SK-N-SH treated with all-trans-retinoic acid at 6 μM for 48 hours (cell line): ENCODE results near the gene ZNF24.

Source experiments
- ATAC-seq: fragments of 200-7000 bp; cut with Tn5 transposase; 3 replicates; pipeline ENCODE4 v1.9.1; 2020; ENCODE audit warnings: mild to moderate bottlenecking, moderate library complexity
- ARNTL ChIP-seq: fragments of 450-650 bp; formaldehyde crosslinking; IDR thresholded peaks from 2 replicates; pipeline ENCODE4 v1.5.0; 2020; ENCODE audit warnings: low read depth, mild to moderate bottlenecking, moderate library complexity, borderline replicate concordance
- BACH2 ChIP-seq: fragments of 250-450 bp; sonication (Bioruptor Pico); IDR thresholded peaks from 2 replicates; pipeline ENCODE4 v1.9.0; 2021; ENCODE audit warnings: mild to moderate bottlenecking, borderline replicate concordance
- CSRNP3 ChIP-seq: fragments of 250-450 bp; sonication (Bioruptor Pico); IDR thresholded peaks from 2 replicates; pipeline ENCODE4 v1.5.1; 2021; ENCODE audit warnings: mild to moderate bottlenecking, moderate library complexity
- ESRRG ChIP-seq: fragments of 250-450 bp; sonication (Bioruptor Pico); IDR thresholded peaks from 2 replicates; pipeline ENCODE4 v1.6.1; 2021; ENCODE audit warnings: mild to moderate bottlenecking
- ISL1 ChIP-seq: fragments of 250-450 bp; sonication (Bioruptor Pico); IDR thresholded peaks from 2 replicates; pipeline ENCODE4 v2.1.2; 2022; ENCODE audit warnings: mild to moderate bottlenecking, moderate library complexity
- OSR1 ChIP-seq: fragments of 250-450 bp; sonication (Bioruptor Pico); IDR thresholded peaks from 2 replicates; pipeline ENCODE4 v1.8.0; 2022; ENCODE audit warnings: moderate library complexity, mild to moderate bottlenecking, inconsistent platforms
- PATZ1 ChIP-seq: fragments of 250-450 bp; sonication (Bioruptor Pico); IDR thresholded peaks from 2 replicates; pipeline ENCODE4 v1.8.0; 2020; ENCODE audit warnings: mild to moderate bottlenecking, moderate library complexity, borderline replicate concordance
- PPARA ChIP-seq: fragments of 250-450 bp; sonication (Bioruptor Pico); IDR thresholded peaks from 2 replicates; pipeline ENCODE4 v1.5.0; 2020; ENCODE audit warnings: mild to moderate bottlenecking, borderline replicate concordance
- RARB ChIP-seq: fragments of 250-450 bp; sonication (Bioruptor Pico); IDR thresholded peaks from 2 replicates; pipeline ENCODE4 v1.8.0; 2021; ENCODE audit warnings: mild to moderate bottlenecking, moderate library complexity
- SNAI2 ChIP-seq: fragments of 250-450 bp; sonication (Bioruptor Pico); IDR thresholded peaks from 2 replicates; pipeline ENCODE4 v1.5.0; 2020; ENCODE audit warnings: mild to moderate bottlenecking, moderate library complexity
- TCF4 ChIP-seq: fragments of 250-450 bp; sonication (Bioruptor Pico); IDR thresholded peaks from 2 replicates; pipeline ENCODE4 v1.8.0; 2021; ENCODE audit warnings: mild to moderate bottlenecking, moderate library complexity, borderline replicate concordance
- TOX ChIP-seq: fragments of 250-450 bp; sonication (Bioruptor Pico); IDR thresholded peaks from 2 replicates; pipeline ENCODE4 v1.8.0; 2021; ENCODE audit warnings: mild to moderate bottlenecking, moderate library complexity, borderline replicate concordance
- ZC3H10 ChIP-seq: fragments of 250-450 bp; sonication (Bioruptor Pico); IDR thresholded peaks from 2 replicates; pipeline ENCODE4 v1.5.1; 2021; ENCODE audit warnings: mild to moderate bottlenecking, moderate library complexity
- ZFP3 ChIP-seq: fragments of 250-450 bp; sonication (Bioruptor Pico); IDR thresholded peaks from 2 replicates; pipeline ENCODE4 v1.5.0; 2020; ENCODE audit warnings: mild to moderate bottlenecking, moderate library complexity
- ZFP30 ChIP-seq: fragments of 450-650 bp; formaldehyde crosslinking; IDR thresholded peaks from 2 replicates; pipeline ENCODE4 v1.5.0; 2022; ENCODE audit warnings: mild to moderate bottlenecking, moderate library complexity
- ZNF565 ChIP-seq: fragments of 450-650 bp; formaldehyde crosslinking; conservative IDR thresholded peaks from 2 replicates; pipeline ENCODE4 v1.5.0; 2020; ENCODE audit warnings: low read depth, mild to moderate bottlenecking, moderate library complexity
- ZNF8 ChIP-seq: fragments of 450-650 bp; formaldehyde crosslinking; IDR thresholded peaks from 2 replicates; pipeline ENCODE4 v1.5.0; 2020; ENCODE audit warnings: mild to moderate bottlenecking, moderate library complexity
- TF ChIP-seq, protein P1 (sequence below): fragments of 250-450 bp; sonication (Bioruptor Pico); IDR thresholded peaks from 2 replicates; pipeline ENCODE4 v1.8.0; 2021; ENCODE audit warnings: low read depth, mild to moderate bottlenecking, moderate library complexity, borderline replicate concordance
- TF ChIP-seq, protein P2 (sequence below): fragments of 250-450 bp; sonication (Bioruptor Pico); IDR thresholded peaks from 2 replicates; pipeline ENCODE4 v1.5.1; 2020; ENCODE audit warnings: low read depth, mild to moderate bottlenecking, moderate library complexity

The ZNF24 gene

GRCh38 chr18:35348001-35348400 is 3.8 kb upstream of the ZNF24 start (continued):
- TF ChIP-seq, protein P1, sequence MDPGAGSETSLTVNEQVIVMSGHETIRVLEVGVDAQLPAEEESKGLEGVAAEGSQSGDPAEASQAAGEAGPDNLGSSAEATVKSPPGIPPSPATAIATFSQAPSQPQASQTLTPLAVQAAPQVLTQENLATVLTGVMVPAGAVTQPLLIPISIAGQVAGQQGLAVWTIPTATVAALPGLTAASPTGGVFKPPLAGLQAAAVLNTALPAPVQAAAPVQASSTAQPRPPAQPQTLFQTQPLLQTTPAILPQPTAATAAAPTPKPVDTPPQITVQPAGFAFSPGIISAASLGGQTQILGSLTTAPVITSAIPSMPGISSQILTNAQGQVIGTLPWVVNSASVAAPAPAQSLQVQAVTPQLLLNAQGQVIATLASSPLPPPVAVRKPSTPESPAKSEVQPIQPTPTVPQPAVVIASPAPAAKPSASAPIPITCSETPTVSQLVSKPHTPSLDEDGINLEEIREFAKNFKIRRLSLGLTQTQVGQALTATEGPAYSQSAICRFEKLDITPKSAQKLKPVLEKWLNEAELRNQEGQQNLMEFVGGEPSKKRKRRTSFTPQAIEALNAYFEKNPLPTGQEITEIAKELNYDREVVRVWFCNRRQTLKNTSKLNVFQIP, result no peak
- no peak for TF ChIP-seq ZNF8 (CRISPR knock-in tag)
- no peak for TF ChIP-seq ZC3H10 (CRISPR knock-in tag)
- no peak for TF ChIP-seq PPARA
- TF ChIP-seq ARNTL (CRISPR knock-in tag), result no peak
- TF ChIP-seq TCF4 (CRISPR knock-in tag), result no peak
- no peak for TF ChIP-seq TOX
- TF ChIP-seq RARB (CRISPR knock-in tag), result no peak
- no peak for TF ChIP-seq ZFP3 (CRISPR knock-in tag)
- no peak for TF ChIP-seq BACH2
- TF ChIP-seq, all 23 proteins: peak for 0

DNA sequence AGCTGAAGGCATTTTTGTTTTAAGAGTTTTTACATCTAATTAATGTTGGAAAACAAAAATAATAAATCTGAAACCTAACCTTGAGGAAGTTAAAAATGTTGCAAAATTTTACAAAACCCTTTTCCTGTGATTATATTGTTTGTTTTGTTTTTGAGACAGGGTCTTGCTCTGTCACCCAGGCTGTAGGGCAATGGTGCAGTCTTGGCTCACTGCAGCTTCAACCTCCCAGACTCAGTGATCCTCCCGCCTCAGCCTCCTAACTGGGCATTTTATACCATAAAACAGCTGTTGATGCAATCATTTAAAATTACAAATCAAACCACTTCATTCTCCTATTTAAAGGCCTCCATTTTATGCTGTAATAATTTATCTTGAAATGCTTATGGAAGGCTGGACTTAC is 1.7 kb upstream of the ZNF24 start:
- ATAC-seq, result no peak
- no peak for TF ChIP-seq OSR1
- TF ChIP-seq ESRRG (CRISPR knock-in tag), result no peak
- TF ChIP-seq, protein P2, sequence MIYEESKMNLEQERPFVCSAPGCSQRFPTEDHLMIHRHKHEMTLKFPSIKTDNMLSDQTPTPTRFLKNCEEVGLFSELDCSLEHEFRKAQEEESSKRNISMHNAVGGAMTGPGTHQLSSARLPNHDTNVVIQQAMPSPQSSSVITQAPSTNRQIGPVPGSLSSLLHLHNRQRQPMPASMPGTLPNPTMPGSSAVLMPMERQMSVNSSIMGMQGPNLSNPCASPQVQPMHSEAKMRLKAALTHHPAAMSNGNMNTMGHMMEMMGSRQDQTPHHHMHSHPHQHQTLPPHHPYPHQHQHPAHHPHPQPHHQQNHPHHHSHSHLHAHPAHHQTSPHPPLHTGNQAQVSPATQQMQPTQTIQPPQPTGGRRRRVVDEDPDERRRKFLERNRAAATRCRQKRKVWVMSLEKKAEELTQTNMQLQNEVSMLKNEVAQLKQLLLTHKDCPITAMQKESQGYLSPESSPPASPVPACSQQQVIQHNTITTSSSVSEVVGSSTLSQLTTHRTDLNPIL (CRISPR knock-in tag), result no peak
- TF ChIP-seq, all 23 proteins: peak for 0

GRCh38 chr18:35345460-35345921 is 1.3 kb upstream of the ZNF24 start:
- ATAC-seq, result no peak

DNA sequence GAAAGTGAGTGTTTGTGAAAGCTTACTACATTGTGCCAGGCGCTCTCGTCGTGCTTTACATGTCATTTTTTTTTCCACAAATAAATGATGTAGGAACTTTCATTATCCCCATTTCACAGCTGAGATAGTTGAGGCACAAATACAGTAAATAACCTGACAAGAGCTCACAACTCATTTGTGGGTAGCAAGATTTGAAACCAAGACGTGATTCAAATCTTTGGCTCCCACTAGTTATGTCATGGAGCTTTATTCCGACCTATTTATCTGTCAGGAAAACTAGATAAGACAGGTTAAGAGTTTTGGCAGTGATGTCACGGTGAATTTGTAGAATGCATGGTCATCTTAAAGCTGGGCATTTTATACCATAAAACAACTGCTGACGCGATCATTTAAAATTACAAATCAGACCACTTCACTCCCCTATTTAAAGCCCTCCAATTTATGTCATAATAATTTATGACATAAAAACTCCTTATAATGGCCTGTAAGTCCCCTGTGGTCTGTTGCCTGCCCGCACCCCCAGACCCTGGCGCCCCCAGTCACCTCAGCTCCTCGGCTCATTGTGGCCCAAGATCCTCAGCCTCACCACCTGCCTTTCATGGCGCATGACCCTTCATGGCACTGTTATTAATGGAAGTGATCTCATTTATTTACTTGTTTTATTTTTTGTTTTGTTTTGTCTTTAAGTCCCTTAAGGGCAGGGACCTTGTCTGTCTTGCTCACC is 678 bp upstream of the ZNF24 start:
- ATAC-seq, result no peak
- no peak for TF ChIP-seq SNAI2 (CRISPR knock-in tag)

More at GRCh38 chr18:35345460-35345921, 1.3 kb upstream of the ZNF24 start:
- TF ChIP-seq ARNTL (CRISPR knock-in tag) (no peak), ZC3H10 (CRISPR knock-in tag) (no peak), TOX (no peak), ZFP3 (CRISPR knock-in tag) (no peak), PPARA (no peak)

- no peak for ATAC-seq
- TF ChIP-seq, protein P2 (CRISPR knock-in tag), result 0 out of 2 replicates have a peak, but pooled peaks have one; percentile 7
- TF ChIP-seq PATZ1 (CRISPR knock-in tag), result no peak
- TF ChIP-seq ZFP30 (CRISPR knock-in tag), result no peak
- TF ChIP-seq, all 23 proteins: peak for 1
Measured at GRCh38 chr18:35343488-35343935, 708 bp downstream of the ZNF24 start.

DNA sequence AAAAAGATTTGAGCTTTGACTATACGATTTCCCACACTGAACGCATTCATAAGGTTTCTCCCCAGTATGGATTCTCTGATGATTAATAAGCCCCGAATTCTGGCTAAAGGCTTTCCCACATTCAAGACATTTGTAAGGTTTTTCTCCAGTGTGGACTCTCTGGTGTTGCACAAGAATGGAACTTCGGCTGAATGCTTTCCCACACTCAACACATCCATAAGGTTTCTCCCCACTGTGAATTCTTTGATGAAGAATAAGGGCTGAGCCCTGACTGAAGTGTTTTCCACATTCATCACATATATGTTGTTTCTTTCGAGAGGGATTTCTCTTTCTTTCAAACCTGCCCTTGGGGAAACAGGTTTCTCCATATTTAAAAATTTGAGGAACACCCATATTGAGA is 6.9 kb downstream of the ZNF24 start:
- ATAC-seq, result no peak
- TF ChIP-seq ZC3H10 (CRISPR knock-in tag), result no peak
- TF ChIP-seq ISL1 (CRISPR knock-in tag), result no peak
- no peak for TF ChIP-seq ZNF565
- no peak for TF ChIP-seq SNAI2 (CRISPR knock-in tag)
- no peak for TF ChIP-seq PPARA
- no peak for TF ChIP-seq ZFP3 (CRISPR knock-in tag)
- TF ChIP-seq, protein P1, result no peak
- TF ChIP-seq ARNTL (CRISPR knock-in tag), result no peak
- TF ChIP-seq CSRNP3, result no peak
- no peak for TF ChIP-seq TOX
- TF ChIP-seq ZNF8 (CRISPR knock-in tag), result no peak
- TF ChIP-seq, protein P2 (CRISPR knock-in tag), result no peak
